Measurements from ENCODE around the gene ECI2. TPM values are rescaled to one million over a fixed set of nuclear protein-coding genes. Genes with fewer than 3 reads are reported as not detected.
A peak's percentile ranks its signal among the peaks of the same experiment; 100 is the strongest.

Gene ECI2
- total and polyA plus RNA-seq, 2 of the 13 experiments (the other 11 are each of a cell fraction or from before 2014, with no cell fraction given): 78.5 to 228 TPM

DNA sequence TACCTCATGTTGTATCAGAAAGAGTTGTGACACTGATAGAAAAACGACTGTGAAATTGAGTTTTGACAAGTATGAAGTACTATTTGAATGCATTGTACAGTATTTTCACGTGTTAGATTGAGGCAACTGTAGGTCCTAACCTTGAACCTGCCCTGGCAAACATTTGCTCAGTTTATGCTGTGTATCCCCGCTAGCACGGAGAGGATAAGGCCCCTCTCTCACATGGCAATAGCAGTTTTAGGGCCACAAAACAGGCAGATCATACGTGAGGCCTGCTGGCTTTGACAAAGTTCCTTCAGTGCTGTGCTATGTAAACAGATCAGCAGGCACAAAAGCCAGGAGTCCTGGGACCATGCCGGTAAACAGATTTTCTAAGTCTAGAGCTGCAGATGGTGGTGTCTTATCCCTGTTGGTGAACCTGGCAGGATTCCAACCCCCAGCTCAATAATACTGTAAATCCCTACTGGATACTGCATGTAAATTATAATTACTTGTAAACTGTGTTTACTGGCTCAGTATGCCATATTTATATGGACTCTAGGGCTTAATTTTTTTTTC, 32.6 kb downstream of the ECI2 start (continued):
- no peak for TF ChIP-seq POLR2A (IDR thresholded peaks at IDR 0.05; ENCODE audit: insufficient read depth in 1 of 2, low read depth in 2 of 2, low read length in 2 of 2)
- TF ChIP-seq, protein P1, sequence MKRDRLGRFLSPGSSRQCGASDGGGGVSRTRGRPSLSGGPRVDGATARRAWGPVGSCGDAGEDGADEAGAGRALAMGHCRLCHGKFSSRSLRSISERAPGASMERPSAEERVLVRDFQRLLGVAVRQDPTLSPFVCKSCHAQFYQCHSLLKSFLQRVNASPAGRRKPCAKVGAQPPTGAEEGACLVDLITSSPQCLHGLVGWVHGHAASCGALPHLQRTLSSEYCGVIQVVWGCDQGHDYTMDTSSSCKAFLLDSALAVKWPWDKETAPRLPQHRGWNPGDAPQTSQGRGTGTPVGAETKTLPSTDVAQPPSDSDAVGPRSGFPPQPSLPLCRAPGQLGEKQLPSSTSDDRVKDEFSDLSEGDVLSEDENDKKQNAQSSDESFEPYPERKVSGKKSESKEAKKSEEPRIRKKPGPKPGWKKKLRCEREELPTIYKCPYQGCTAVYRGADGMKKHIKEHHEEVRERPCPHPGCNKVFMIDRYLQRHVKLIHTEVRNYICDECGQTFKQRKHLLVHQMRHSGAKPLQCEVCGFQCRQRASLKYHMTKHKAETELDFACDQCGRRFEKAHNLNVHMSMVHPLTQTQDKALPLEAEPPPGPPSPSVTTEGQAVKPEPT (CRISPR knock-in tag; IDR thresholded peaks at IDR 0.05; ENCODE audit: low read depth): peak; percentile 83; the same call in 1 of the 2 replicates
- TF ChIP-seq ZNF275 (CRISPR knock-in tag; IDR thresholded peaks at IDR 0.05; ENCODE audit: borderline replicate concordance): no peak
- peak; percentile 58; the same call in 1 of the 2 replicates for TF ChIP-seq JUNB (CRISPR knock-in tag; IDR thresholded peaks at IDR 0.05; ENCODE audit: borderline replicate concordance)
- no peak for TF ChIP-seq NR1H2 (CRISPR knock-in tag; IDR thresholded peaks at IDR 0.05; ENCODE audit: borderline replicate concordance, low read depth)
- peak; percentile 86; the same call in 1 of the 2 replicates for TF ChIP-seq ZSCAN31 (CRISPR knock-in tag; IDR thresholded peaks at IDR 0.05; ENCODE audit: low read depth)
- TF ChIP-seq ZFP37 (CRISPR knock-in tag; IDR thresholded peaks at IDR 0.05; ENCODE audit: borderline replicate concordance): 0 out of 2 replicates have a peak, but pooled peaks have one; percentile 27
- TF ChIP-seq, protein P2, sequence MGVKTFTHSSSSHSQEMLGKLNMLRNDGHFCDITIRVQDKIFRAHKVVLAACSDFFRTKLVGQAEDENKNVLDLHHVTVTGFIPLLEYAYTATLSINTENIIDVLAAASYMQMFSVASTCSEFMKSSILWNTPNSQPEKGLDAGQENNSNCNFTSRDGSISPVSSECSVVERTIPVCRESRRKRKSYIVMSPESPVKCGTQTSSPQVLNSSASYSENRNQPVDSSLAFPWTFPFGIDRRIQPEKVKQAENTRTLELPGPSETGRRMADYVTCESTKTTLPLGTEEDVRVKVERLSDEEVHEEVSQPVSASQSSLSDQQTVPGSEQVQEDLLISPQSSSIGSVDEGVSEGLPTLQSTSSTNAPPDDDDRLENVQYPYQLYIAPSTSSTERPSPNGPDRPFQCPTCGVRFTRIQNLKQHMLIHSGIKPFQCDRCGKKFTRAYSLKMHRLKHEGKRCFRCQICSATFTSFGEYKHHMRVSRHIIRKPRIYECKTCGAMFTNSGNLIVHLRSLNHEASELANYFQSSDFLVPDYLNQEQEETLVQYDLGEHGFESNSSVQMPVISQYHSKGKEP (CRISPR knock-in tag; IDR thresholded peaks at IDR 0.05): no peak
- peak; percentile 45; the same call in 1 of the 2 replicates for TF ChIP-seq FOXP1 (IDR thresholded peaks at IDR 0.05)
- TF ChIP-seq FOXP1 (CRISPR knock-in tag; IDR thresholded peaks at IDR 0.05): peak; percentile 97
- TF ChIP-seq HNRNPLL (IDR thresholded peaks at IDR 0.05; ENCODE audit: low read depth, low read length, poor library complexity, severe bottlenecking): no peak
- no peak for TF ChIP-seq SMARCE1 (IDR thresholded peaks at IDR 0.05; ENCODE audit: borderline replicate concordance)
- no peak for TF ChIP-seq SUZ12 (IDR thresholded peaks at IDR 0.05; ENCODE audit: low read depth, low read length)
- TF ChIP-seq, protein P3, sequence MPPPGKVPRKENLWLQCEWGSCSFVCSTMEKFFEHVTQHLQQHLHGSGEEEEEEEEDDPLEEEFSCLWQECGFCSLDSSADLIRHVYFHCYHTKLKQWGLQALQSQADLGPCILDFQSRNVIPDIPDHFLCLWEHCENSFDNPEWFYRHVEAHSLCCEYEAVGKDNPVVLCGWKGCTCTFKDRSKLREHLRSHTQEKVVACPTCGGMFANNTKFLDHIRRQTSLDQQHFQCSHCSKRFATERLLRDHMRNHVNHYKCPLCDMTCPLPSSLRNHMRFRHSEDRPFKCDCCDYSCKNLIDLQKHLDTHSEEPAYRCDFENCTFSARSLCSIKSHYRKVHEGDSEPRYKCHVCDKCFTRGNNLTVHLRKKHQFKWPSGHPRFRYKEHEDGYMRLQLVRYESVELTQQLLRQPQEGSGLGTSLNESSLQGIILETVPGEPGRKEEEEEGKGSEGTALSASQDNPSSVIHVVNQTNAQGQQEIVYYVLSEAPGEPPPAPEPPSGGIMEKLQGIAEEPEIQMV (CRISPR knock-in tag; IDR thresholded peaks at IDR 0.05; ENCODE audit: low read depth): peak; percentile 82
- TF ChIP-seq ZNF383 (CRISPR knock-in tag; IDR thresholded peaks at IDR 0.05; ENCODE audit: borderline replicate concordance): no peak
- TF ChIP-seq MATR3 (CRISPR knock-in tag; IDR thresholded peaks at IDR 0.05): no peak
- TF ChIP-seq SRY (CRISPR knock-in tag; IDR thresholded peaks at IDR 0.05): peak; percentile 53; the same call in 1 of the 2 replicates
- no peak for TF ChIP-seq USF2 (IDR thresholded peaks at IDR 0.05; ENCODE audit: low read depth, low read length)
- TF ChIP-seq USF2 (CRISPR knock-in tag; IDR thresholded peaks at IDR 0.05; ENCODE audit: borderline replicate concordance): no peak
- TF ChIP-seq, protein P4, sequence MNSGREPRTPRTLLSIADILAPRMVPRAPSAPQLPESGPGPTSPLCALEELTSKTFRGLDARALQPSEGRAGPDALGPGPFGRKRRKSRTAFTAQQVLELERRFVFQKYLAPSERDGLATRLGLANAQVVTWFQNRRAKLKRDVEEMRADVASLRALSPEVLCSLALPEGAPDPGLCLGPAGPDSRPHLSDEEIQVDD (CRISPR knock-in tag; IDR thresholded peaks at IDR 0.05; ENCODE audit: borderline replicate concordance): no peak
- TF ChIP-seq CCDC6 (CRISPR knock-in tag; IDR thresholded peaks at IDR 0.05): peak; percentile 80; the same call in 1 of the 2 replicates
- peak; percentile 92; the same call in 1 of the 2 replicates for TF ChIP-seq CBX5 (CRISPR knock-in tag; IDR thresholded peaks at IDR 0.05; ENCODE audit: borderline replicate concordance)

All from HepG2 (cell line).